T47D (cell line): ENCODE results near the gene PTPRT.

ENCODE experiments used
- DNase-seq, 2 experiments: peaks; one replicate each; pipeline versions ENCODE4 v3.0.0 to v3.0.0-alpha.2; 2011 to 2012; ENCODE audit warnings: low read depth in 1 of 2, low spot score in 1 of 2
- JUND ChIP-seq: IDR thresholded peaks from 2 replicates; pipeline ENCODE4 v1.6.1; 2012; ENCODE audit warnings: low read depth
- in situ Hi-C: cut with HindIII; loops from 2 replicates; pipeline ENCODE4 v1.10.0; 2016; ENCODE audit warnings: low sequenced_read_pairs, low pct_unique_long_range_greater_than_20kb

PTPRT gene

DNA sequence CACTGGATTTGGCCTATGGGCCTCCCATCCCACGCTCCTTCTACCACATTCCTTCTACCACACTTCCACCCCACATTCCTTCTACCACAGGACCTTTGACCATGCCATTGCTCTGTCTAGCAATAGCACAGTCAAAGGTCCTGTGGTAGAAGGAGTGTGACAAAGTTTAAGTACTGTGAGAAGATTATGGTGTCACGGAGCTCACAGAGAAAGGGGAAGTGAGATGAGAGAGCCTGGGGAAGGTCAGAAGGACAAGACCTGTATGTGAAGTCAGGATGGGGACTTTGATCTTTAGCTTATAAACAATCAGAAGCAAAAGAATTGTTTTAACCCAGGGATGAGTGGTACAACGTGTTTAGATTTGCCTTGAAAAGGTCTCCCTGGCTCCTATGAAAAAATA is 1003.4 kb downstream of the PTPRT start:
- in situ Hi-C loops: no loop called here
- no peak for DNase-seq
- TF ChIP-seq JUND: no peak

- no peak for DNase-seq
- TF ChIP-seq JUND: no peak
- in situ Hi-C loops: no loop called here
Measured at GRCh38 chr20:42183147-42183546, 1006.6 kb downstream of the PTPRT start.

- TF ChIP-seq JUND: no peak
- in situ Hi-C loops: no loop called here
- no peak for DNase-seq
Measured at GRCh38 chr20:42181064-42181463, 1008.6 kb downstream of the PTPRT start.

DNA sequence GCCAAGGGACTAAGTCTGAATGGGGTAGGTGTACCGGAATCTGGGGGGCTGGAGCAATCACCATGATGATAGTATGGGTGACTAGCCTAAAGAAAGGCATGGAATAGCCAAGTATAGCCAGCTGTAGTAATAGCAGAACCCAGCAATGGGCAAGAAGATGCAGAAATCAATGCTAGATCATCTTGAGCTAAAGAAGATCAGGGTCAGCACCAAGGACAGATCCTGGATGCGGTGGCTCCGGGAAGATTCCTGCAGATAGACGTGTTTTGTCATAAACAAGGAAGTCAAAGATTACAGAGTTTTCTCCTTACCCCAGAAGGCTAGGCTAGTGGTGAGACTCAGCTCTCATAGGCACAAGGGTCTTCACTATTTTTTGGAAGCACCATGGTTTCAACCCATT is 1009.9 kb downstream of the PTPRT start:
- TF ChIP-seq JUND: no peak
- DNase-seq: peak in 1 of 2 experiments; percentile 59
- in situ Hi-C loops: no loop called here

DNA sequence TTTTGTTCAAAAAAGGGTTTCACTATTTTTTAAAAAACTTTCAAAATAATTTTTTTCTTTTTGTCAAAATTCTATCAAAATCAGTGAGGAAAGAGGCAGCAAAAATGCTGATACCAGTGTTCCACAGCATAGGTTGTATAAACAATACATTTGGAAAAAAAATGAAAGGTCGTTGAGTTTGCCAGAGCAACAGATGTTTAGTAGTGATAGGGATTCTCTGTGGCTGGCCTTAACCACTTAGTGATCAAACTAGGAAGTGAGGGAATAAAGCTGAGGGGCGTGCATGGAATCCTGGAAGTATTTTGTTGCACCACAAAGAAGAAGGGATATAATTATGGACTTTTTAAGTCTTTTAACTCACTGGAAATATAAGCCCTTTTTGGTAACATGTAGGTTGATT is 1016.3 kb downstream of the PTPRT start:
- no peak for DNase-seq
- in situ Hi-C loops: no loop called here
- no peak for TF ChIP-seq JUND

GRCh38 chr20:42164121-42164890 is 1025.4 kb downstream of the PTPRT start:
- no peak for DNase-seq
- TF ChIP-seq JUND: no peak
- in situ Hi-C loops: no loop called here

GRCh38 chr20:42161228-42161829 is 1028.4 kb downstream of the PTPRT start:
- in situ Hi-C loops: no loop called here
- TF ChIP-seq JUND: no peak
- DNase-seq: no peak

- DNase-seq: no peak
- TF ChIP-seq JUND: no peak
- in situ Hi-C loops: no loop called here
Measured at GRCh38 chr20:42159808-42160207, 1029.9 kb downstream of the PTPRT start.

GRCh38 chr20:42158272-42158671 is 1031.4 kb downstream of the PTPRT start:
- in situ Hi-C loops: no loop called here
- no peak for DNase-seq
- no peak for TF ChIP-seq JUND

DNA sequence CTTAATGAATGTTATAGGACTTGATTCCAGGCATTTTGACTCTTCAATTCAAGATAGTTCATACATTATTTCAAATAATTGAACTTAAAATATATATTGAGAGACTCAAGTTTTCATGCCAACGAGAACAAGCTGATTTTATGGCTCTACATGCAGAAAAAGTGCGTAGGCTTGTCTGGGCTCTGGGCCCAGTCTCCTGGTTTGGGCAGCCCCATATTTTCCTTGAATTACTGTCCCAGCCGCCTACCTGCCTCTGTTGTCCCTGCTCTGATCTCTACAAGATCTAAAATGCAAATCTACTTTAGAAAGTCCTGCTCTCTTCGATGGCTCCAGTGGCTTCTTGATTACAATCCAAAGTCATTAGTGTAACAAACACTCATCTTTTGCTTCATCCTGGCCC is 1034.1 kb downstream of the PTPRT start:
- TF ChIP-seq JUND: no peak
- no peak for DNase-seq
- in situ Hi-C loops: no loop called here

GRCh38 chr20:42152575-42152974 is 1037.1 kb downstream of the PTPRT start:
- no peak for TF ChIP-seq JUND
- no peak for DNase-seq
- in situ Hi-C loops: no loop called here

DNA sequence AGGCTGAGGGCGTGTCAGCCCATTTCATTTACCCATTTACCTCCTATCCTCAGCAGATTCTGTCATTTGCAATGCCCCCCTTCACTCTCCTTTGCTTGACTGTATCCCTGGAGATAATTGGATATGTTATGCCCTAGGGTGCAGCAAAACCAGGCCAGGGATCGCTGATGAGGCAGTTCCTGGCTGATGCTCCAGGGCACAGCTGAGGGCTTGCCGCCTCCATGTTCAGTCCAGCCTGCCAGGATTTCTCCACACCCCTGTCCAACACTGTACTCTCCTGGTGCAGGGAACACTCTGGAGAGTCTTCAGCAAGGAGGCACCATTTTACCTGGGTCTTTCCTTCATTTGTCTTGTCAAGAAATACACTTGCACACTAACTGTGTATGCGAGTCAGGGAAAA is 1039.5 kb downstream of the PTPRT start:
- DNase-seq: no peak
- in situ Hi-C loops: no loop called here
- TF ChIP-seq JUND: no peak

DNA sequence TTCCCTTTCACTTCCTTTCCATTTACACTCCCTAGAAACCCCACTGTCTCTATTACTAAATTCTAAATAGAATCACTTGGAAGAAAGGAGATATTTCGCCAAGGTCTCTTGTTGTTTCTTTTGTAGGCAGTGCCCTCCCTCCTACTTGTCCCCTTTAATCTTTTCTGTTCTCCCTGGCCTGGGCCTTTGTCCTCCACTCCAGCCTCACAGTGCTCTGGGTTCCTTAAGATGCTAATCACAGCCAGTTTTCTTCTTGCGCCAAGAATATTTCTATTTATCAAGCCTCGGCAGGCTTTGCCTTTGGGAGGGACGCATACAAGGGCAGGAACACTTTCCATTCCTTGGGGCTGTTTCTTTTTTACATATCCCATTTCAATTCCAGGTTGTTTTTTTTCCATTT is 1051.0 kb downstream of the PTPRT start:
- TF ChIP-seq JUND: no peak
- in situ Hi-C loops: no loop called here

More for the DNA sequence above, 1051.0 kb downstream of the PTPRT start:
- no peak for DNase-seq
